HCT116 (cell line): ENCODE data around the gene CAV1. TPM values are rescaled to one million over a fixed set of nuclear protein-coding genes. Genes with fewer than 3 reads are reported as not detected.

Experiments used
- ATAC-seq: fragments of 200-7000 bp; cut with Tn5 transposase; 2 replicates; pipeline ENCODE4 v1.9.1; 2020; ENCODE audit warnings: mild to moderate bottlenecking, moderate library complexity
- BruUV-seq: library from RNA; stranded (reverse); fragments of 400-500 nt; replicated peaks from 2 replicates; lab custom pipeline; 2021; lab: Mats Ljungman, UMichigan
- CTCF ChIA-PET: fragments of 300-600 bp; sonication (Branson Sonifier 250); formaldehyde crosslinking; loops from one replicate; lab custom pipeline; 2021; ENCODE audit warnings: antibody characterized with exemption; lab: Charles Lee
- POLR2A ChIA-PET: fragments of 300-600, 350-600 bp; sonication (Branson Sonifier 250); formaldehyde crosslinking; loops from one replicate; lab custom pipeline; 2021; ENCODE audit warnings: antibody characterized with exemption; lab: Charles Lee
- RAD21 ChIA-PET, 2 experiments: fragments of 300-600 bp; sonication (Branson Sonifier 250); formaldehyde crosslinking; loops; one replicate each; lab custom pipeline; 2023; ENCODE audit warnings: low total read pairs in 2 of 2; ENCODE audit not compliant: uncharacterized antibody in 2 of 2, unreplicated experiment in 2 of 2, low non-redundant PET in 1 of 2; lab: Charles Lee
- DNase-seq: peaks from one replicate; pipeline ENCODE4 v3.0.0-alpha.2; 2010; ENCODE audit warnings: low read depth, low spot score
- H2AFZ ChIP-seq: fragments of 200-600 bp; shearing (Covaris generic), sonication (generic); 2 replicates; pipeline ENCODE4 v1.6.1; 2017; ENCODE audit warnings: low read depth, mixed run types, mixed read lengths, antibody characterized with exemption, low read length; ENCODE audit not compliant: poor library complexity, severe bottlenecking
- H3K27ac ChIP-seq: 2 replicates; pipeline ENCODE4 v1.5.1; 2012; ENCODE audit warnings: low read depth, low read length
- H3K27me3 ChIP-seq: fragments of 200-600 bp; sonication (generic); 2 replicates; pipeline ENCODE4 v1.6.1; 2016; ENCODE audit warnings: mixed run types, low read length, mixed read lengths; ENCODE audit not compliant: insufficient read depth
- H3K36me3 ChIP-seq, 2 experiments: fragments of 200-500 bp in 1 of 2; fragments of 200-600 bp in 1 of 2; sonication (Bioruptor generic) in 1 of 2; sonication (generic) in 1 of 2; 2 replicates each; pipeline versions ENCODE4 v1.5.1 to v1.6.1; 2014 to 2016; ENCODE audit warnings: low read length in 2 of 2, inconsistent platforms in 1 of 2, mixed read lengths in 1 of 2, mixed run types in 1 of 2; ENCODE audit not compliant: insufficient read depth in 2 of 2, control insufficient read depth in 1 of 2
- H3K4me1 ChIP-seq, 2 experiments: fragments of 200-600 bp in 1 of 2; sonication (generic) in 1 of 2; 2 replicates each; pipeline versions ENCODE4 v1.5.1 to v1.6.1; 2012 to 2017; ENCODE audit warnings: low read length in 2 of 2, inconsistent platforms in 1 of 2, mild to moderate bottlenecking in 1 of 2, mixed read lengths in 1 of 2, mixed run types in 1 of 2, moderate library complexity in 1 of 2; ENCODE audit not compliant: insufficient read depth in 2 of 2, control insufficient read depth in 1 of 2
- H3K4me2 ChIP-seq: fragments of 200-600 bp; sonication (generic); 2 replicates; pipeline ENCODE4 v1.6.1; 2017; ENCODE audit warnings: mixed run types, low read length, mixed read lengths
- H3K4me3 ChIP-seq, 2 experiments: fragments of 200-600 bp in 1 of 2; sonication (generic) in 1 of 2; replicated peaks in 1 of 2; 2 replicates each; pipeline ENCODE4 v1.5.1; 2011 to 2016; ENCODE audit warnings: low read length in 2 of 2, control low read depth in 1 of 2, low read depth in 1 of 2, mild to moderate bottlenecking in 1 of 2, mixed read lengths in 1 of 2, mixed run types in 1 of 2
- H3K79me2 ChIP-seq: fragments of 200-600 bp; sonication (generic); 2 replicates; pipeline ENCODE4 v1.6.1; 2017; ENCODE audit warnings: mild to moderate bottlenecking, mixed run types, low read length, moderate library complexity, mixed read lengths; ENCODE audit not compliant: insufficient read depth
- H3K9ac ChIP-seq: fragments of 200-600 bp; sonication (generic); 2 replicates; pipeline ENCODE4 v1.6.1; 2016; ENCODE audit warnings: low read length, mixed read lengths
- H3K9me2 ChIP-seq: fragments of 200-600 bp; sonication (generic), shearing (Covaris generic); 2 replicates; pipeline ENCODE4 v1.6.1; 2017; ENCODE audit warnings: mixed run types, mild to moderate bottlenecking, moderate library complexity; ENCODE audit not compliant: insufficient read depth
- H3K9me3 ChIP-seq, 2 experiments: fragments of 200-500 bp in 1 of 2; fragments of 200-600 bp in 1 of 2; sonication (Bioruptor generic) in 1 of 2; sonication (generic) in 1 of 2; 2 replicates each; pipeline ENCODE4 v1.6.1; 2014 to 2017; ENCODE audit warnings: low read length in 2 of 2, mixed read lengths in 2 of 2, inconsistent platforms in 1 of 2, low read depth in 1 of 2, mild to moderate bottlenecking in 1 of 2, mixed run types in 1 of 2, moderate library complexity in 1 of 2; ENCODE audit not compliant: control insufficient read depth in 1 of 2, insufficient read depth in 1 of 2
- H4K20me1 ChIP-seq: fragments of 200-600 bp; sonication (generic), shearing (Covaris generic); 2 replicates; pipeline ENCODE4 v1.6.1; 2017; ENCODE audit warnings: mixed run types, mild to moderate bottlenecking, moderate library complexity; ENCODE audit not compliant: insufficient read depth
- CBX3 ChIP-seq: IDR thresholded peaks from 2 replicates; pipeline ENCODE4 v1.6.1; 2012; ENCODE audit warnings: low read depth
- CEBPB ChIP-seq: IDR thresholded peaks from 2 replicates; pipeline ENCODE4 v1.6.1; 2012; ENCODE audit warnings: low read depth
- EGR1 ChIP-seq: IDR thresholded peaks from 2 replicates; pipeline ENCODE4 v1.6.1; 2012; ENCODE audit warnings: low read depth
- ELF1 ChIP-seq: IDR thresholded peaks from 2 replicates; pipeline ENCODE4 v1.6.1; 2012; ENCODE audit warnings: low read depth, borderline replicate concordance
- EZH2 ChIP-seq: fragments of 200-600 bp; sonication (generic); IDR thresholded peaks from 2 replicates; pipeline ENCODE4 v1.6.1; 2017; ENCODE audit warnings: antibody characterized with exemption, mixed run types
- EZH2phosphoT487 ChIP-seq: fragments of 200-600 bp; IDR thresholded peaks from 2 replicates; pipeline ENCODE4 v1.6.1; 2018; ENCODE audit warnings: antibody characterized with exemption, borderline replicate concordance
- FOSL1 ChIP-seq: IDR thresholded peaks from 2 replicates; pipeline ENCODE4 v1.6.1; 2012; ENCODE audit warnings: low read depth
- JUND ChIP-seq: IDR thresholded peaks from 2 replicates; pipeline ENCODE4 v1.6.1; 2012
- POLR2A ChIP-seq: IDR thresholded peaks from 2 replicates; pipeline ENCODE4 v1.7.0; 2011; ENCODE audit warnings: borderline replicate concordance; ENCODE audit not compliant: insufficient read depth, insufficient read length; ENCODE audit errors: extremely low read depth
- POLR2AphosphoS5 ChIP-seq: IDR thresholded peaks from 2 replicates; pipeline ENCODE4 v1.6.1; 2011; ENCODE audit warnings: mild to moderate bottlenecking, low read depth, low read length, moderate library complexity
- SIN3A ChIP-seq: IDR thresholded peaks from 2 replicates; pipeline ENCODE4 v1.6.1; 2012; ENCODE audit warnings: low read depth
- SP1 ChIP-seq: IDR thresholded peaks from 2 replicates; pipeline ENCODE4 v1.6.1; 2012; ENCODE audit warnings: low read depth
- TCF7L2 ChIP-seq: IDR thresholded peaks from 2 replicates; pipeline ENCODE4 v1.7.0; 2011; ENCODE audit warnings: borderline replicate concordance, inconsistent platforms; ENCODE audit not compliant: insufficient read depth, insufficient read length; ENCODE audit errors: extremely low read depth
- ZFX ChIP-seq: fragments of 450-650 bp; IDR thresholded peaks from 2 replicates; pipeline ENCODE4 v1.6.1; 2017
- ZNF274 ChIP-seq: fragments of 200-500 bp; sonication (Bioruptor generic); IDR thresholded peaks from 2 replicates; pipeline ENCODE4 v1.6.1; 2014; ENCODE audit warnings: mild to moderate bottlenecking, low read depth, low read length, inconsistent platforms
- intact Hi-C: fragments of 100-400 bp; cut with micrococcal nuclease; formaldehyde crosslinking; loops from 2 replicates; pipeline ENCODE4 v1.10.0; 2022
- total RNA-seq: library from RNA; stranded (reverse); gene quantifications from one replicate; pipeline ENCODE4 v1.2.1, GENCODE V29; 2021; ENCODE audit not compliant: unreplicated experiment

Gene CAV1
- total RNA-seq, 1 experiment from 2014 or later = 298 TPM

DNA sequence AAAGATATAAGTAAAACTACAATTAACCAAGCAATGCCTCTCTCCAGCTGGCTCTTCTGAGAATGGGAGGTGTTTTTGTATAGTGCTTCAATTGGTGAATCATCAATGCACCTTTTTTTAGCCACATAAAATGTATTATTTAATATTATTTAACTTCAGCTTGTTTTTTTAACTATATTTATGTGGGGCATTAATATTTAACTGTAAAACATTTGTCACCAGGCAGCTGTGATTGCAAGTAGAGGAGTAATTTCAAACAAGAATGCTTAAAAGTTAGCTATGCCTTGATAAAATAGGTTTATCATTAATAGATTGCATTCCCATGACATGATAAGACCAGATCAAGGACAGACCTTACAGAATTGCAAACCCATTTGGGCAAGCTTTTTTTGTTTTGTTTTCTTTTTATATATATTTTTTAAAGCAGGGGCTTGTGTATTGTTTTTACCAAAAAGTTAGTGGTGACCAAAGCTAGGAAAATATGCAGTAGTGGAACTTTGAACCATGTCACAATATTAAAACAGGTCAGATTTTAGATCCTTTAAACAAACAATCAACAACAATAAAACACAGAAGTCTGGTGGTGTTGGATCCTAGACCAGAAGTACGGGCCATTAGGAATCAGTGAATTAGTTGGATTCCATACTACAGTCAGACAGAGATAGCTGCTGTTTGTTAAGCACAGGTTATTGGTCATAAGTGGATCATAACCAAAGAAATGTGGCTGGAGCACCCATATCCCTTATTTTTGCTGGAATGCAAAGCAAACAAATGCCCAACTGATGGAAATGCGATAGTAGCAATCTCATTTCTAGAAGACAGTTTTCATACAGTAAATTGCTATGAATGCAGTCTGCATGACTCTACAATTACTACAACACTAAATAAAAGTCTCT lies 22.4 kb upstream of the CAV1 start:
- H3K4me2 ChIP-seq = peak overlapping the region; percentile 84
- H3K27ac ChIP-seq = peak overlapping the region; percentile 98; the same call in 1 of the 2 replicates
- no peak overlapping the region for H2AFZ ChIP-seq
- DNase-seq = no peak
- no peaks in the 10 kb centered on the region for H4K20me1 ChIP-seq
- peak overlapping the region; percentile 98 for H3K9ac ChIP-seq
- ATAC-seq = no peak
- CTCF ChIA-PET = interaction anchor here (1.3 kb wide), 1 partner anchor 24 kb away, joined by 4 read pairs; no protein-coding TSS in a partner anchor
- TF ChIP-seq ELF1 (no peak), POLR2AphosphoS5 (peak; percentile 25; the same call in 1 of the 2 replicates)
- TF ChIP-seq, all 23 proteins: peak for 1
- Histone ChIP-seq H3K36me3 (peaks cover 8 to 59% of the 10 kb centered on the region in 2 experiments), H3K9me2 (no peaks in the 10 kb centered on the region), H3K79me2 (peaks cover 76% of the 10 kb centered on the region), H3K27me3 (no peaks in the 10 kb centered on the region), H3K4me3 (no peak overlapping the region), H3K4me1 (peaks cover 18 to 64% of the 10 kb centered on the region in 2 experiments), H3K9me3 (no peaks in the 10 kb centered on the region)
- RAD21 ChIA-PET = no interaction called here
- no TSS peak for BruUV-seq
- intact Hi-C loops = loop anchor here (5.0 kb wide), 1 partner anchor 145 kb away; no protein-coding TSS in a partner anchor
- POLR2A ChIA-PET = interaction anchor here (0.8 to 1.7 kb wide), 3 partner anchors 9 to 60 kb away, joined by 3 to 7 read pairs (median 3); no protein-coding TSS in a partner anchor

DNA sequence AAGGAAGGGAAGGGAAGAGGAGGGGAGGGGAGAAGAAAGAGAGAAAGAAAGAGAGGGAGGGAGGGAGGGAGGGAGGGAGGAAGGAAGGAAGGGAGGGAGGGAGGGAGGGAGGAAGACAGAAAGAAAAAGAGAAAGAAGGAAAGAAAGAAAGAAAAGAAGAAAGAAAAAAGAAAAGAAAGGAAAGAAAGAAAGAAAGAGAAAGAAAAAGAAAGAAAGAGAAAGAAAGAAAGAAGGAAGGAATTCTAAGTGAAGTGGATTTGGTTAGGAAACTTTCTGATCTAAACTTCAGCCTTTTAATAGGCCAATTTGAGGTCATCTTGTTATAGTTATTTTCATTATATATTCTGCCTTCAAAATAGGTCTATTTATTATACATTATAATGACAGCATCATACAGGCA lies 21.0 kb upstream of the CAV1 start:
- Histone ChIP-seq H3K27ac (no peak overlapping the region; the same call in 1 of the 2 replicates), H2AFZ (no peak overlapping the region), H3K36me3 (peaks cover 8 to 65% of the 10 kb centered on the region in 2 experiments), H3K9ac (no peak overlapping the region), H3K4me1 (peaks cover 11 to 53% of the 10 kb centered on the region in 2 experiments), H3K9me2 (no peaks in the 10 kb centered on the region), H4K20me1 (no peaks in the 10 kb centered on the region), H3K79me2 (peaks cover 76% of the 10 kb centered on the region), H3K27me3 (no peaks in the 10 kb centered on the region), H3K4me2 (no peak overlapping the region), H3K9me3 (no peaks in the 10 kb centered on the region), H3K4me3 (no peak overlapping the region)
- ChIA-PET CTCF (no interaction called here), POLR2A (no interaction called here), RAD21 (no interaction called here)
- DNase-seq (no peak), ATAC-seq (no peak)
- intact Hi-C loops = loop anchor here (5.0 kb wide), 1 partner anchor 147 kb away; no protein-coding TSS in a partner anchor
- no TSS peak for BruUV-seq
- no peak for TF ChIP-seq ZFX
- TF ChIP-seq CBX3 = no peak
- TF ChIP-seq SIN3A = no peak
- no peak for TF ChIP-seq SP1
- no peak for TF ChIP-seq ZNF274
- TF ChIP-seq POLR2AphosphoS5 = no peak
- TF ChIP-seq POLR2A = no peak
- TF ChIP-seq EZH2phosphoT487 = no peak
- no peak for TF ChIP-seq TCF7L2
- TF ChIP-seq EGR1 = no peak
- TF ChIP-seq JUND = no peak
- TF ChIP-seq FOSL1 = no peak
- TF ChIP-seq CEBPB = no peak
- TF ChIP-seq EZH2 = no peak
